NCI-H2081 treated with DMSO at 0.1 percent for 48 hours (cell line): ENCODE data around the gene CD38.
"Not testable (repeated sequence)": the region's sequence is repeated elsewhere in the genome, so short reads cannot be mapped to it uniquely, and the experiment has no call there.

ENCODE experiments used
- DNase-seq: peaks from one replicate; lab custom pipeline; 2025; lab: John Stamatoyannopoulos, UW

Gene CD38

DNA sequence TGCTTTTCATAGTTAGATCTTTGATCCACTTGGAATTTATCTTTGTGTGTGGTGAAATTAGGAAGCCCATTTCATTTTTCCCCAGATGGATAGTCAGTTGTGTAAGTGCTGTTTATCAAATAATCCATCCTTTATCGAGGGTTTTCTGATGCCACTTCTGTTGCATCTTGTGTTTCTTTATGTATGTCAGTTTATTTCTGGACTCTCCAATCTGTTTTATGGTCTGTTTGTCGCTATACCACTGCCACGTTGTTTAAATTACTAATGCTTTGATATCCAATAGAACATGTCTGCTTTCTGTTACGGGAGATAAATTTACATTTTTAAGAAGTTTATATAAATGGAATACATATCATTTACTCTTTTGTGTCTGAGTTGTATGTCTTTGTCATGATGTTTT is 21.0 kb downstream of the CD38 start:
- DNase-seq, result no peak

DNA sequence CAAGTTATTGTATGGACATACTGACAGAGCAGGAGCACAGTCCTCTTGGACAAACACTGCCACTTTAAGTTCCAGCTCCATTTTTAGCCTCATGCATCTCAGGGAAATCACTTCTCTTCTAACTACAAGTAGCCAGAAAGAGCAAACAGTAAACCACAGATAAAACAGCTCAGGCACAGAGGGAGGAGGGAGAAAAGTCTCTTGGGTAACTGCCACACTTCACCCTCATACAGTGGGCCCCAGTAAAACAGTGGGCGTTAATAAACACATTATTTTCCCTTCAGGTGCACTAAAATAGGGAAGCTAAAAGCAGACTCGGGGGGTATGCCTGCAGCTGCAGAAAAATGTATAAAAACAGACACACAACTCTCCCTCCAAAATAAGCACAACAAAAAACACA is 21.6 kb downstream of the CD38 start:
- DNase-seq, result no peak

DNA sequence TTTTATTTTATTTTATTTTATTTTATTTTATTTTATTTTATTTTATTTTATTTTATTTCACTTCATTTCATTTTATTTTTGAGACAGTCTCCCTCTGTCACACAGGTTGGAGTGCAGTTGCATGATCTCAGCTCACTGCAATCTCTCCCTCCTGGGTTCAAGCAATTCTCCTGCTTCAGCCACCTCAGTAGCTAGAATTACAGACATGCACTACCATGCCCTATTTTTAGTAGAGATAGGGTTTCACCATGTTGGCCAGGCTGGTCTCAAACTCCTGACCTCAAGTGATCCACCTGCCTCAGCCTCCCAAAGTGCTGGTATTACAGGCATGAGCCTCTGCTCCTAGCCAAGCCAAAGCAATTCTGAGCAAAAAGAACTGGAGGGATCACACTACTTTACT is 24.4 kb downstream of the CD38 start:
- DNase-seq, result not testable (repeated sequence)

DNA sequence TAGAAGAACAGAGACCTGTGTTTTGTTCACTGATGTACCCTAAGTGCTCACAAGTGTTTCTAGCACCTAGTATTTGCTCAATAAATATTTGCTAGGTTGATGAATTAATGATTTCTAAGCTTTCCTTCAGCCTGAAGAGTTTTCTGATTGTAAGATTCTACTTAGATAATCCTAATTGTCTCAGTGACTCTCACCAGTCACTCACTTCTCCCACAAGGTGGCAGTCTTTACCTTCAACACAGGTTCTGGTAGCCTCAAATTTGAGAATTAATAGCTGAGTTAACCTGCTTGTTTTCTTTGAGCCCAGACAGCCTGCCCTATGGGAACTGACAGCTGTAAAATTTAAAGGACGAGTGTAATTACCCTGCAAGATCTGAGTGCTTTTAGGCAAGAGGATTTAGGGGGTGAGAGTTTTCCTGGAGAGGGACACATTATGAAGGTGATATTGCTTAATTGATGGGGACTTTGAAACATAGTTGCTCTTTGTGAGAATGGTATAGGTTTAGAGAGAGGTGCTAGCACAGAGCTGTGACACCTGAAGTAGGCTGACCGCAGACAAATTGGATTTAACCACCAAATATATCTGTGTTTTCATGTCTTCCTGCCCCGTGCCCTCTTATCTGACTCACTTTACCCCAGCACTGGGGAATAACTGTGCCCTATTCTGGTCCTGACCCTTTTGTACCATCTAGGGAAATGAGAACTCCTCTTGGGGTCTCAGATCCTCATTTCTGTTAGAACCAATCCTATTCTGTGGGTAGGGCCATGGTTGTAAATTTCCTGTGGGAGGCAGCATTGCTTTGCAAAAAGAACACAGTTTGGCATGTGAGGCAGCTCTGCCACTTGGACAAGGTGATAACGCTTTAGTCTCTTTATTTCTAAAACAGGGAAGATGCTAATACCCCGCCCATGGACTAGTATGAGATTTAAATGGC is 27.7 kb downstream of the CD38 start:
- peak; percentile 66 for DNase-seq

DNA sequence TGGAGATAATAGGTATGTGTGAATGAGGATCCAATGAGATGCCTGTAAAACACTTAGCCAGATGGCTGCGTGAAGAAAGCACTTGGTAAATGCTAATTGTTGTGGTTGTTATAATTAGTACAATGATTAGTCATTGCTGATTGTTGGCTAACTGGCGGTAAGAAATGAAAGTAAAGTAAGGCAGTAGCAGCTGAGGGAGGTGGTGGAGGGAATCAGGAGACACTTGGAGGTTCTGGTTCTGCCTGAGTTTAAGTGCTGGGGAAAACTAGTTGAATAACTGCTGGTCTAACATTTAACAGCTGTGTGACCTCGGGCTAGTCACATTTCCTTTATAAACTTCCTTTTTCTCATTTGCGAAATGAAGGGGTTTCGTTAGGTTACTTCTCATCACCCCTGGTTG is 30.9 kb downstream of the CD38 start:
- DNase-seq, result no peak

GRCh38 chr4:15809466-15809865 is 31.3 kb downstream of the CD38 start:
- no peak for DNase-seq

DNA sequence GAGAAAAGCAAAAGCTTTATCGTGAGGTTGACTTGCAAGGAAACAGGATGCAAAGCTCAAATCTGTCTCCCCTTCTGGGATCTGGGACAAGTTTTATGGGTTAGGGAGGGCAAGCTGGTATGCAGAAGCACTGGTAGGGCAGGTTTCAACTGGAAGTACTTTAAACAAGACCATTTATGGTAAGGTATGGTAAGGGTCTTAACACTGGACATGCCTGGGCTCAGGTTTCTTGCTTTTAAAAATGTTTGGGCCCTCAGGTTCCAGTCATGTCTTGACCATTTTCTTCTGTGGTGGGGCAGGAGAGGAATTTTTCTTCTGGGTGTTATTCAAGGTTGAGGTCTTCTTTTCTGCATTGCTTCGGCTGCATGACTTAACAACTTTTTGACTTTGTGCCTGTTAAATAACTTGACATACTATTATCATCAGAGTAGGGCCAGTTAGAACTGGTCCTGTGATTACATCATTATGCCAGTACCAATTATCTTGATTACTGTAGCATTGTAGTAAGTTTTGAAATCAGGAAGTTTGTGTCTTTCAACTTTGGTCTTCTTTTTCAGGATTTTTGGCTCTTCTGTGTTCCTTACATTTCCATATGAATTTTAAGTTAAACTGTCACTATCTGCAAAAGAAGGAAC is 33.7 kb downstream of the CD38 start:
- no peak for DNase-seq

GRCh38 chr4:15832523-15833451 is 54.7 kb downstream of the CD38 start:
- DNase-seq, result no peak

- DNase-seq, result no peak
Measured at GRCh38 chr4:15833801-15834200, 55.7 kb downstream of the CD38 start.

DNA sequence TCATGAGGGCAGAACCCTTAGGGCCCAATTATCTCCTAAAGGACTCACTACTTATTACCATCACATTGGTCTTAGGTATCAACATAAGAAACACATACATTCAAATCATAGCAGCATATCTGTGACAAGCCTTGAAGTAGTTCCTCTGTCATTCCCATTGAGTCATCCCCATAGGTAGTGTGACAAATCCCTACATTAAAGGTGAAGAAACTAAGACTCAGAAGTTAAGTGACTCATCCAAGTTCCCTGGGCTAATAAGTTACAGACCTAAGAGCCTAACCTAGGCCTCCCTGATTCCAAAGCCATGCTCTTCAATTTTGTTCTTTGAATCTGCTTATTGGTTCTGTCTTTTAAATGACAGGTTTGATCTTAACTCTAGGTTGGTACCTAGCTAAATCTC is 58.2 kb downstream of the CD38 start:
- DNase-seq, result no peak

DNA sequence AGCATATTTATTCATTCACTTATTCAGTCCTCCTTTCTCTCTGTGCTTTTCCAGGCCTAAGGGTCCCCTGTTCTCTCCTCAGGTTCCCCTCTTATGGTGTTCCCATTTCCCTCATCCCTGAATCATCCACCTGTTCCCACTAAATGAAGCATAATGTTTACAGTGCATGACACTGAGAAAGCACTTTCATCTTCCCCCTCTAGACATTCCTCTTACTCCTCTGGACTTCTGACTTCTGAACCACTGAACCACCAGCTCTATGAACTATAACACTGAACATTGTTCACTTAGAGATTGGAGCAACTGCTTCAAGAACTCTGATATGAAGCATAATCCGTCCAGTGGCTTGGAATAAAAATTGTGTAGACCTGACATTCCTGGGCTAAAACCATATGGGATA is 59.5 kb downstream of the CD38 start:
- DNase-seq, result no peak

GRCh38 chr4:15841194-15841730 is 63.1 kb downstream of the CD38 start:
- DNase-seq, result not testable (repeated sequence)

DNA sequence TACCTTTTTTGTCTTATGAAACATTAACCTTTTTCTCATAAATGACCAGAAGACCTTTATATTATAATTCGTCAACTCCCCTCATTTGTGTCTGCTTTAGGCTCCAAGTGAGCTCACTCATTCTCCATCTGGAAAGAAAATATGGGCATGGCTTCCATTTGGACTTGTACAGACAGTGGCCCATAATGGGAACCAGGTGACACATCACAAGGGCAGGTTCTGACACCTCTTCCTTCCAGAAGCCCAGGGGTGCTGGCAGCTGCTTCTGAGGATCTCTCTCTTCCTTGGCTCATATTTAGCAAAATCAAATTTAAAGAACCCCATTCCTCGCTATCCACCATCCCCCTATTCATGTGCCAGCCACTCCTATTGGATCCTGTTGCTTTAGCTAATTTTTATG is 69.6 kb downstream of the CD38 start:
- DNase-seq, result no peak

- DNase-seq, result no peak
Measured at GRCh38 chr4:15848191-15848842, 70.2 kb downstream of the CD38 start.

DNA sequence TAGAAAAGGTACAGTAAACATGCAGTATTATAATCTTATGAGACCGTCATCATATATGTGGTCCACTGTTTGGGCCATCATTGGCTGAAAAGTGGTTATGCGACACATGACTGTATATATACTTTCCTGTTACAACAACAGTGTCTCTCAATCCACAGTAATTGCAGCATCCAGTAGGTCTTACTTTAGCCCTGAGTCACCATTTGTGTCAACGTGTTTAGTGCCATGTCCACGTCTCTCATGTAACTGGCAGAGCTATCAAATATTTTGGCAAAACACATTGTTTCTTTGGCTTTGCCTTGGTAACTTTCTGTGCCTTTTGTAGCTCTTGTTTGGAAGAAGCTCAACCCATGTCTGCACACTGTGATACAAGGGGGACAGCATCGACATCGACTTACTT is 73.8 kb downstream of the CD38 start:
- DNase-seq, result no peak

- no peak for DNase-seq
Measured at GRCh38 chr4:15852524-15852923, 74.4 kb downstream of the CD38 start.

GRCh38 chr4:15853345-15853744 is 75.2 kb downstream of the CD38 start:
- DNase-seq, result no peak

DNA sequence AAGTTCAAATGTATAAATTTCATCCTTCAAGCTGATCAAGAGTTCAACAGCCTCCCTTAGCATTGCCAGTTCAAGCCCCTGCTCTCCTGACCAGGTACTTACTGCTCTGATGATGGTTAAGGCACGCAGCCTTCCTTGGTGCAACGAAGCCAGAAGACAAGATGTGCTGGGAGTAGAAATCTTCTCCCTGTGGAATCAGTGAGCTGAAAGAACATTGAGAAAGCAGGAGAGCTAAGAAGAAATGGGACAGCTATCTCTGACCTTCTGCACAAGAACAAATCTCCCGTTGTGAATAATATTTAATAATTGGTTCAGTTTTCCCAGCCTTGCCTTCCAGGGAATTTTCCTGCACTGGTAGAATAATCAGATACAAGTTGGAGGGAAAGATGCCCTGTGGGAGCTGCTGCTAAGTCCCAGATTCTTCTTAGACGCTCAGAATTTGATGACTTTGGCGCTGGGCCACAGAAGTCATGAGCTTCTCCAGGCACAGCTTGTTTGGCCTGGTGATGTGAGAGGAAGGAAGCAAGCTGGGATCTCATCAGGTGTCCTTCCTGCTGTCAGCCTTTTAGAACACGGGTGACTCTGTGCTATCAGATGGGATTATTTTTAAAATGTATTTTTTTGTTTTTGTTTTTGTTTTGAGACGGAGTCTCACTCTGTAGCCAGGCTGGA is 77.8 kb downstream of the CD38 start:
- DNase-seq, result no peak

GRCh38 chr4:15861198-15861597 is 83.1 kb downstream of the CD38 start:
- DNase-seq, result not testable (repeated sequence)

- no peak for DNase-seq
Measured at GRCh38 chr4:15864651-15865566, 86.8 kb downstream of the CD38 start.
